NCI-H146 (cell line): ENCODE measurements around the gene EDNRA.
"Not testable (repeated sequence)": the region's sequence is repeated elsewhere in the genome, so short reads cannot be mapped to it uniquely, and the experiment has no call there.

Experiments
- DNase-seq: peaks from one replicate; lab custom pipeline; 2025; lab: John Stamatoyannopoulos, UW

The EDNRA gene

GRCh38 chr4:147480891-147481576 is at the start of gene EDNRA:
Gene EDNRA (plus strand): TSS chr4:147481097. CDS start chr4:147485682, 4,585 bp downstream.
- no peak for DNase-seq

- DNase-seq = not testable (repeated sequence)
Measured at GRCh38 chr4:147434370-147434769, 46.5 kb upstream of the EDNRA start.

GRCh38 chr4:147440442-147440841 is 40.5 kb upstream of the EDNRA start:
- DNase-seq = no peak

- DNase-seq = no peak
Measured at GRCh38 chr4:147447786-147448185, 33.1 kb upstream of the EDNRA start.

GRCh38 chr4:147453561-147454141 is 27.2 kb upstream of the EDNRA start:
- no peak for DNase-seq

GRCh38 chr4:147456706-147457105 is 24.2 kb upstream of the EDNRA start:
- DNase-seq = no peak

GRCh38 chr4:147461161-147461560 is 19.7 kb upstream of the EDNRA start:
- DNase-seq = no peak

GRCh38 chr4:147463065-147463464 is 17.8 kb upstream of the EDNRA start:
- no peak for DNase-seq

GRCh38 chr4:147465461-147465860 is 15.4 kb upstream of the EDNRA start:
- DNase-seq = no peak

- no peak for DNase-seq
Measured at GRCh38 chr4:147477439-147477838, 3.5 kb upstream of the EDNRA start.

GRCh38 chr4:147479376-147479775 is 1.5 kb upstream of the EDNRA start:
- no peak for DNase-seq

- no peak for DNase-seq
Measured at GRCh38 chr4:147479786-147480185, 1.1 kb upstream of the EDNRA start.

- DNase-seq = no peak
Measured at GRCh38 chr4:147480502-147480890, 401 bp upstream of the EDNRA start.

- DNase-seq = no peak
Measured at GRCh38 chr4:147481577-147482109, 746 bp downstream of the EDNRA start.

- no peak for DNase-seq
Measured at GRCh38 chr4:147482281-147482680, 1.4 kb downstream of the EDNRA start.

GRCh38 chr4:147485167-147485566 is 4.3 kb downstream of the EDNRA start:
- no peak for DNase-seq

GRCh38 chr4:147487616-147488015 is 6.7 kb downstream of the EDNRA start:
- DNase-seq = no peak

GRCh38 chr4:147488556-147488955 is 7.7 kb downstream of the EDNRA start:
- no peak for DNase-seq

- DNase-seq = no peak
Measured at GRCh38 chr4:147491086-147491485, 10.2 kb downstream of the EDNRA start.

- no peak for DNase-seq
Measured at GRCh38 chr4:147492306-147492705, 11.4 kb downstream of the EDNRA start.

GRCh38 chr4:147492761-147493160 is 11.9 kb downstream of the EDNRA start:
- no peak for DNase-seq

- DNase-seq = no peak
Measured at GRCh38 chr4:147493307-147493706, 12.4 kb downstream of the EDNRA start.

- DNase-seq = no peak
Measured at GRCh38 chr4:147494301-147494700, 13.4 kb downstream of the EDNRA start.

- DNase-seq = no peak
Measured at GRCh38 chr4:147496500-147496899, 15.6 kb downstream of the EDNRA start.
